GM12878 (cell line): ENCODE measurements around the gene POFUT2.

ENCODE experiments used
- CTCF ChIP-seq, 3 experiments: IDR thresholded peaks in 2 of 3; conservative IDR thresholded peaks in 1 of 3; 2 replicates each; pipeline ENCODE4 v1.5.1; 2011; ENCODE audit warnings: low read depth in 3 of 3, low read length in 3 of 3, mild to moderate bottlenecking in 3 of 3, control low read depth in 2 of 3, moderate library complexity in 2 of 3, inconsistent platforms in 1 of 3, mixed read lengths in 1 of 3; ENCODE audit not compliant: control insufficient read depth in 2 of 3, insufficient read depth in 1 of 3; ENCODE audit errors: extremely low read depth in 1 of 3
- POLR2A ChIP-seq: IDR thresholded peaks from 2 replicates; pipeline ENCODE4 v1.6.1; 2011; ENCODE audit warnings: low read depth, mild to moderate bottlenecking, low read length
- SMARCA5 ChIP-seq: fragments of 450-650 bp; IDR thresholded peaks from 2 replicates; pipeline ENCODE4 v1.6.1; 2017; ENCODE audit warnings: mild to moderate bottlenecking
- USF2 ChIP-seq: IDR thresholded peaks from 2 replicates; pipeline ENCODE4 v1.6.1; 2011; ENCODE audit warnings: low read depth, low read length, improper control_type of control experiment, borderline replicate concordance
- YY1 ChIP-seq: IDR thresholded peaks from 2 replicates; pipeline ENCODE4 v1.6.1; 2011; ENCODE audit warnings: low read depth, mild to moderate bottlenecking, low read length
- ZBTB33 ChIP-seq: fragments of 450-650 bp; IDR thresholded peaks from 2 replicates; pipeline ENCODE4 v1.6.1; 2017; ENCODE audit warnings: mild to moderate bottlenecking
- ZNF207 ChIP-seq: fragments of 450-650 bp; IDR thresholded peaks from 2 replicates; pipeline ENCODE4 v1.6.1; 2014; ENCODE audit warnings: antibody characterized with exemption, mild to moderate bottlenecking, borderline replicate concordance
- ZNF384 ChIP-seq: IDR thresholded peaks from 2 replicates; pipeline ENCODE4 v1.6.1; 2012; ENCODE audit warnings: low read depth, mild to moderate bottlenecking, low read length, improper control_type of control experiment, borderline replicate concordance

- no peak for TF ChIP-seq ZNF384
- TF ChIP-seq CTCF (IDR thresholded peaks at IDR 0.05 in 2 of 3, conservative IDR thresholded peaks at IDR 0.05 in 1 of 3; ENCODE audit: control insufficient read depth in 2 of 3, extremely low read depth in 1 of 3, insufficient read depth in 1 of 3, low read depth in 3 of 3, low read length in 3 of 3) = no peak
- no peak for TF ChIP-seq ZNF207
- TF ChIP-seq YY1 = no peak
- TF ChIP-seq SMARCA5 = no peak
- TF ChIP-seq ZBTB33 = no peak
- no peak for TF ChIP-seq POLR2A
- no peak for TF ChIP-seq USF2
Measured at GRCh38 chr21:45264912-45265515, 22.7 kb downstream of the POFUT2 start.
